ENCODE results near the gene PKP4.

Gene PKP4

DNA sequence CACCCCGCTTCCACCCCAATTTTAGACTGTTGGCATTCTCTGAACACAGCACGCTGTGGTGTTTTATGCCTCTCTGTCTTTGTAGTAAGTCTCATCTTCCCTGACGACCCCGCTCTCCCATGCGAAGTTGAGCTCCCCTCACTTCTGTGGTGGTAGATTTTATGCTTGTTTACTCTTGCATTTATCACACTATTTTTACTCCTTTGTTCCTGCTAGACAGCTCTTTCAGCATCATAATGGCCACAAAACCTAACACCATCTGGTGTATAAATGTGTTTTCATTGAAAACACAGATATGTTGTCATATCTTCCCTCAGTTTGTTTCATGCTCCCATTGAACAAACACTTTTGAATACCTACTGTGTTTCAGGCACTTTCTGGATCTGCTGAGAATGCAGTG, 57.1 kb downstream of the PKP4 start:
- DNase-seq (ENCODE audit: low spot score) (no peak), ATAC-seq (ENCODE audit: low read depth) (no peak)
- Histone ChIP-seq H3K9me3 (ENCODE audit: severe bottlenecking) (no peaks in the 10 kb centered on the region), H3K27ac (ENCODE audit: poor library complexity, severe bottlenecking) (no peak overlapping the region), H3K4me1 (ENCODE audit: insufficient read depth, poor library complexity, severe bottlenecking) (peaks cover 4% of the 10 kb centered on the region), H3K36me3 (ENCODE audit: low read depth) (no peaks in the 10 kb centered on the region), H3K4me3 (ENCODE audit: severe bottlenecking) (no peak overlapping the region), H3K27me3 (ENCODE audit: insufficient read depth, poor library complexity, severe bottlenecking) (no peaks in the 10 kb centered on the region)
- TF ChIP-seq, protein P1, sequence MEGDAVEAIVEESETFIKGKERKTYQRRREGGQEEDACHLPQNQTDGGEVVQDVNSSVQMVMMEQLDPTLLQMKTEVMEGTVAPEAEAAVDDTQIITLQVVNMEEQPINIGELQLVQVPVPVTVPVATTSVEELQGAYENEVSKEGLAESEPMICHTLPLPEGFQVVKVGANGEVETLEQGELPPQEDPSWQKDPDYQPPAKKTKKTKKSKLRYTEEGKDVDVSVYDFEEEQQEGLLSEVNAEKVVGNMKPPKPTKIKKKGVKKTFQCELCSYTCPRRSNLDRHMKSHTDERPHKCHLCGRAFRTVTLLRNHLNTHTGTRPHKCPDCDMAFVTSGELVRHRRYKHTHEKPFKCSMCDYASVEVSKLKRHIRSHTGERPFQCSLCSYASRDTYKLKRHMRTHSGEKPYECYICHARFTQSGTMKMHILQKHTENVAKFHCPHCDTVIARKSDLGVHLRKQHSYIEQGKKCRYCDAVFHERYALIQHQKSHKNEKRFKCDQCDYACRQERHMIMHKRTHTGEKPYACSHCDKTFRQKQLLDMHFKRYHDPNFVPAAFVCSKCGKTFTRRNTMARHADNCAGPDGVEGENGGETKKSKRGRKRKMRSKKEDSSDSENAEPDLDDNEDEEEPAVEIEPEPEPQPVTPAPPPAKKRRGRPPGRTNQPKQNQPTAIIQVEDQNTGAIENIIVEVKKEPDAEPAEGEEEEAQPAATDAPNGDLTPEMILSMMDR (IDR thresholded peaks at IDR 0.05; ENCODE audit: poor library complexity, severe bottlenecking): no peak

DNA sequence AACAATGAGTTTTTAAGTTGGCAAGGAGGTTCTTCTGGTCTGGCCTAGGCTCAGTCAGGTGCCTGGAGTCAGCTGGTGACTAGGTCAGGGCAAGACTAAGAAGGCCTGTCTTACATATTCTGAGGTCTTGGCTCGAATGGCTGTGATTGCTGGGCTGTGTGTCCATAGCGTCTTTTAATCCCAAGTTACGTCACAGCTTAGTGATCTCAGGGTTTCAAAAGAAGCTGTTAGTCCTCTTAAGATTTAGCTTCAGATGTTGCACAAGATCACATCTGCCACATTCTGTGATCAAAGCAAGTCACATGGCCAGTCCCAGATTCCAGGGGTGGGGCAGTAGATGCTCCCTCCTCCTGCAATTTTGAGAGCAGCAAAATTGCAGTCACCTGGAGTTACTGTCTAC, 61.3 kb downstream of the PKP4 start:
- Histone ChIP-seq H3K36me3 (ENCODE audit: low read depth) (peaks cover 9% of the 10 kb centered on the region; the same call in 1 of the 2 replicates), H3K4me1 (ENCODE audit: insufficient read depth, poor library complexity, severe bottlenecking) (no peaks in the 10 kb centered on the region), H3K27me3 (ENCODE audit: insufficient read depth, poor library complexity, severe bottlenecking) (no peaks in the 10 kb centered on the region), H3K9me3 (ENCODE audit: severe bottlenecking) (peaks cover 3% of the 10 kb centered on the region), H3K27ac (ENCODE audit: poor library complexity, severe bottlenecking) (no peak overlapping the region), H3K4me3 (ENCODE audit: severe bottlenecking) (no peak overlapping the region)
- TF ChIP-seq, protein P1 (IDR thresholded peaks at IDR 0.05; ENCODE audit: poor library complexity, severe bottlenecking): no peak
- no peak for ATAC-seq (ENCODE audit: low read depth)
- DNase-seq (ENCODE audit: low spot score): no peak

DNA sequence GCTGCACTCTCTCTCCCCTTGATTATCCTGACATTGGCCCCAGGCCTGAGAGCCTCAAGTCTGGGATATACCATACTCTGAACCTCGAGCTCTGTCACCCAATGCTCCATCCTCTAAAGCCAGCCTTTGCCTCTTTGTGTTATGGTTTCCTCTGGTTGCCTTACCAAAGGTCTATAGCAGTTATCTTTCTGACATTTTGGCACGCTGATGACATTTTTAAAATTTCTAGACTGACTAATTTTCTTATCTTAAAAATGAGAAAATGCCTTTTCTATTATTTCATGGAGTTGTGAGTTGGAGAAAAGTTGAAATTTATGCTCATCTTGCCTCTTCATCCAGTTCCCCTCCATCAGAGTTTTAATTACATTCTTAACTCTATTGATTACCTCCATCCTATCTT, 62.7 kb downstream of the PKP4 start:
- DNase-seq (ENCODE audit: low spot score) (no peak), ATAC-seq (ENCODE audit: low read depth) (no peak)
- Histone ChIP-seq H3K9me3 (ENCODE audit: severe bottlenecking) (peaks cover 3% of the 10 kb centered on the region), H3K27me3 (ENCODE audit: insufficient read depth, poor library complexity, severe bottlenecking) (no peaks in the 10 kb centered on the region), H3K4me3 (ENCODE audit: severe bottlenecking) (no peak overlapping the region), H3K36me3 (ENCODE audit: low read depth) (peaks cover 9% of the 10 kb centered on the region; the same call in 1 of the 2 replicates), H3K4me1 (ENCODE audit: insufficient read depth, poor library complexity, severe bottlenecking) (no peaks in the 10 kb centered on the region), H3K27ac (ENCODE audit: poor library complexity, severe bottlenecking) (no peak overlapping the region)
- TF ChIP-seq, protein P1 (IDR thresholded peaks at IDR 0.05; ENCODE audit: poor library complexity, severe bottlenecking): no peak

DNA sequence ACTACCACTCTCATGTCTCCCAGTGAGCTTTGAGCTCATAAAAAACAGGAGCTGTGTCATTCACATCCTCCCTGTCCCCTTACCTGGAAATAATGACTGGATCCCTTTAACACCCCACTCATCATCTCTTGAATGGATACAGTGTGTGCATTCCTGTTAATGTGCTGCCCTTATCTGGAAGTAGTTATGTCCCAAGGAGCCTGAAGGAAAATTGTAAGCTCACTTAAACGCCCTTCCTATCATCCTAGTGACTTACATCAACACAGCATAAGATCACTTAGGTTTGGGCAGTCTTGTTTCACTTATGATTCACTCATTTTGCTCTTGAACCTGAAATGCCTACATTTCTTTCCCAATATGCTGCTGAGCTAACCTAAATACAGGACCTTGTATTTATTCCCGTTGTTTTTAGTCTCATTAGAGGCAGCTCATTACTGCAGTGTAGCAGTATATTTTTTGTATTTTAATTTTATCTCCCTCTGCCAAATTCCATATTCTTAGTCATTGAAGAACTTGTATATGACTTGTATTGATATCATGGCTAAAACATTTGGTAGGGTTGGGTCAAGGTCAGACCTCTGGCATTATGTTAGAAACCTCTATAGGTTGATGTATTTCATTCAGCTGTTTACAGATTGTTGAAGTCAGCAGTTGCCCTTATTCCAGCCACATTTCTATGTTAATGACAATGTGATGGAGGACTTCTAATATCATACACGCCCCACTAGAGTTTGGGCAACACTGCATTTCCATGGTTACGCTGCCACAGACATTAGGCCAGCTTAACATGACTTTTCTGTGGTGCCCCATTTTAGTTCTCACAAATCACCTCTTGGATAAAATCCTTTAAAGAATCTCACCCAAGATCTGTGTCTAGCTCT, 72.9 kb downstream of the PKP4 start:
- no peak for DNase-seq (ENCODE audit: low spot score)
- peak; percentile 53; the same call in 2 of the 3 replicates for ATAC-seq (ENCODE audit: low read depth)
- Histone ChIP-seq H3K4me1 (ENCODE audit: insufficient read depth, poor library complexity, severe bottlenecking) (no peaks in the 10 kb centered on the region), H3K27ac (ENCODE audit: poor library complexity, severe bottlenecking) (peak overlapping the region; percentile 15), H3K27me3 (ENCODE audit: insufficient read depth, poor library complexity, severe bottlenecking) (no peaks in the 10 kb centered on the region), H3K9me3 (ENCODE audit: severe bottlenecking) (no peaks in the 10 kb centered on the region), H3K36me3 (ENCODE audit: low read depth) (peaks cover 14% of the 10 kb centered on the region), H3K4me3 (ENCODE audit: severe bottlenecking) (no peak overlapping the region)
- TF ChIP-seq, protein P1 (IDR thresholded peaks at IDR 0.05; ENCODE audit: poor library complexity, severe bottlenecking): no peak

DNA sequence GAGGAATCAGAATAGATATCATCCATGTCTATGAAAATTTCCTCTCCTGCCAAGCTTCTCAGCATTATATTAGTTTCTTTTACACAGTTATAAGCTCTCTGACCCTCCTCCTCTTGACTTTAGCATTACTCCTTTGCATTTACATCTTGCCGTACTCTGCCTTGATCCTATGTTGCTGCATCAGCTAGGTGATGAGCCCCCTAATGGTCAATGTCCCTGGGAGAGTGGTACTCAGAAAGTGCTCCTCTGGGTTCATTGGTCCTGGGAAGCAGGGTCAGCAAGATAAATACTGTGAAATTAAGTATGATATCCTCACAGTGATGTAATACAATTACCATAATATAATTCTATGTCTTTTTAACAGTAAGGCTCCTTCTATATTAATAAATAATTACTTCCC, 74.1 kb downstream of the PKP4 start:
- H3K27me3 ChIP-seq (ENCODE audit: insufficient read depth, poor library complexity, severe bottlenecking): no peaks in the 10 kb centered on the region
- no peak for DNase-seq (ENCODE audit: low spot score)
- ATAC-seq (ENCODE audit: low read depth): no peak
- H3K4me1 ChIP-seq (ENCODE audit: insufficient read depth, poor library complexity, severe bottlenecking): no peaks in the 10 kb centered on the region
- no peak overlapping the region for H3K4me3 ChIP-seq (ENCODE audit: severe bottlenecking)
- no peak overlapping the region for H3K27ac ChIP-seq (ENCODE audit: poor library complexity, severe bottlenecking)
- H3K9me3 ChIP-seq (ENCODE audit: severe bottlenecking): no peaks in the 10 kb centered on the region
- TF ChIP-seq, protein P1 (IDR thresholded peaks at IDR 0.05; ENCODE audit: poor library complexity, severe bottlenecking): no peak
- peaks cover 19% of the 10 kb centered on the region for H3K36me3 ChIP-seq (ENCODE audit: low read depth)

Data from RWPE2 (cell line).